GM23248 (cell line): Measurements from ENCODE around the gene NOL4L.

ENCODE experiments used
- EZH2 ChIP-seq: fragments of 200-600 bp; sonication (generic); IDR thresholded peaks from 2 replicates; pipeline ENCODE4 v1.6.1; 2018; ENCODE audit warnings: antibody characterized with exemption, mild to moderate bottlenecking; ENCODE audit not compliant: insufficient read depth, poor library complexity, severe bottlenecking
- EZH2phosphoT487 ChIP-seq: fragments of 200-600 bp; sonication (generic); IDR thresholded peaks from 2 replicates; pipeline ENCODE4 v1.6.1; 2018; ENCODE audit warnings: antibody characterized with exemption, moderate library complexity, mild to moderate bottlenecking, low read depth; ENCODE audit not compliant: insufficient read depth

DNA sequence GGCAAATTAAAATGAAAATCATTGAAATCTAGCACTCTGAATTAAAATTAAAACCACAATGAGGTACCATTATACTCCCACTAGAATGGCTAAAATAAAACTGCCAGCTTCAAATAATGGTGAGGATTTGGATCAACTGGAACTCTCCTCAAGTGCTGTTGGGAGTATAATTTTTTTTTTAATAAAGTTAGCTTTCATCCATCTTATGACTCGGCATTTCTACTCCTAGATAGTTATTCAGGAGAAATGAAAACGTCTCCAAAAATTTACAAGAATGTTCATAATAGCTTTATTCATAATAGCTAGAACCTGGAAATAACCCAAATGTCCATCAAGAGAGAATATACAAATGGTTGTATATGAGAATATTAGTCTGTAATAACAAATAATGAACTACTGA, 163.8 kb downstream of the NOL4L start:
- TF ChIP-seq EZH2phosphoT487 (no peak), EZH2 (no peak)
